Measurements from ENCODE around the gene ATN1.

The ATN1 gene

GRCh38 chr12:6981152-6982052 is 53.6 kb downstream of the ATN1 start:
- Histone ChIP-seq H3K4me3 (ENCODE audit: low read depth, low read length) (no peak overlapping the region), H3K4me1 (ENCODE audit: control insufficient read depth, insufficient read depth, low read length) (no peaks in the 10 kb centered on the region), H3K9ac (ENCODE audit: low read depth, low read length) (no peak overlapping the region), H3K36me3 (ENCODE audit: control insufficient read depth, insufficient read depth, low read length) (peaks cover 78% of the 10 kb centered on the region), H3K27ac (ENCODE audit: low read depth, low read length) (no peak overlapping the region), H3K9me3 (ENCODE audit: control insufficient read depth, insufficient read depth, low read length) (no peaks in the 10 kb centered on the region), H3K27me3 (ENCODE audit: control insufficient read depth, insufficient read depth, low read length) (no peaks in the 10 kb centered on the region)

GRCh38 chr12:6982532-6982931 is 54.8 kb downstream of the ATN1 start:
- H3K9me3 ChIP-seq (ENCODE audit: control insufficient read depth, insufficient read depth, low read length), result no peaks in the 10 kb centered on the region
- H3K27me3 ChIP-seq (ENCODE audit: control insufficient read depth, insufficient read depth, low read length), result no peaks in the 10 kb centered on the region
- no peak overlapping the region for H3K4me3 ChIP-seq (ENCODE audit: low read depth, low read length)
- H3K27ac ChIP-seq (ENCODE audit: low read depth, low read length), result no peak overlapping the region
- H3K4me1 ChIP-seq (ENCODE audit: control insufficient read depth, insufficient read depth, low read length), result no peaks in the 10 kb centered on the region
- peaks cover 71% of the 10 kb centered on the region for H3K36me3 ChIP-seq (ENCODE audit: control insufficient read depth, insufficient read depth, low read length)
- H3K9ac ChIP-seq (ENCODE audit: low read depth, low read length), result no peak overlapping the region

GRCh38 chr12:6987956-6988553 is 60.3 kb downstream of the ATN1 start:
- H3K4me1 ChIP-seq (ENCODE audit: control insufficient read depth, insufficient read depth, low read length), result no peaks in the 10 kb centered on the region
- no peaks in the 10 kb centered on the region for H3K9me3 ChIP-seq (ENCODE audit: control insufficient read depth, insufficient read depth, low read length)
- no peaks in the 10 kb centered on the region for H3K27me3 ChIP-seq (ENCODE audit: control insufficient read depth, insufficient read depth, low read length)
- H3K27ac ChIP-seq (ENCODE audit: low read depth, low read length), result no peak overlapping the region
- peaks cover 36% of the 10 kb centered on the region for H3K36me3 ChIP-seq (ENCODE audit: control insufficient read depth, insufficient read depth, low read length)
- no peak overlapping the region for H3K9ac ChIP-seq (ENCODE audit: low read depth, low read length)
- H3K4me3 ChIP-seq (ENCODE audit: low read depth, low read length), result no peak overlapping the region
